ENCODE data around the gene OR8D2. TPM values are rescaled to one million over a fixed set of nuclear protein-coding genes. Genes with fewer than 3 reads are reported as not detected.

OR8D2 gene
- total RNA-seq, 1 donor: not detected

- H3K4me3 ChIP-seq (ENCODE audit: low read depth, low read length): no peak overlapping the region
- DNase-seq (ENCODE audit: low read depth): no peak
- TF ChIP-seq, protein P1, sequence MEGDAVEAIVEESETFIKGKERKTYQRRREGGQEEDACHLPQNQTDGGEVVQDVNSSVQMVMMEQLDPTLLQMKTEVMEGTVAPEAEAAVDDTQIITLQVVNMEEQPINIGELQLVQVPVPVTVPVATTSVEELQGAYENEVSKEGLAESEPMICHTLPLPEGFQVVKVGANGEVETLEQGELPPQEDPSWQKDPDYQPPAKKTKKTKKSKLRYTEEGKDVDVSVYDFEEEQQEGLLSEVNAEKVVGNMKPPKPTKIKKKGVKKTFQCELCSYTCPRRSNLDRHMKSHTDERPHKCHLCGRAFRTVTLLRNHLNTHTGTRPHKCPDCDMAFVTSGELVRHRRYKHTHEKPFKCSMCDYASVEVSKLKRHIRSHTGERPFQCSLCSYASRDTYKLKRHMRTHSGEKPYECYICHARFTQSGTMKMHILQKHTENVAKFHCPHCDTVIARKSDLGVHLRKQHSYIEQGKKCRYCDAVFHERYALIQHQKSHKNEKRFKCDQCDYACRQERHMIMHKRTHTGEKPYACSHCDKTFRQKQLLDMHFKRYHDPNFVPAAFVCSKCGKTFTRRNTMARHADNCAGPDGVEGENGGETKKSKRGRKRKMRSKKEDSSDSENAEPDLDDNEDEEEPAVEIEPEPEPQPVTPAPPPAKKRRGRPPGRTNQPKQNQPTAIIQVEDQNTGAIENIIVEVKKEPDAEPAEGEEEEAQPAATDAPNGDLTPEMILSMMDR (IDR thresholded peaks at IDR 0.05; ENCODE audit: insufficient read depth, low read depth, low read length): no peak
These were observed 11.9 kb upstream of the OR8D2 start for GRCh38 chr11:124331873-124332272.

DNA sequence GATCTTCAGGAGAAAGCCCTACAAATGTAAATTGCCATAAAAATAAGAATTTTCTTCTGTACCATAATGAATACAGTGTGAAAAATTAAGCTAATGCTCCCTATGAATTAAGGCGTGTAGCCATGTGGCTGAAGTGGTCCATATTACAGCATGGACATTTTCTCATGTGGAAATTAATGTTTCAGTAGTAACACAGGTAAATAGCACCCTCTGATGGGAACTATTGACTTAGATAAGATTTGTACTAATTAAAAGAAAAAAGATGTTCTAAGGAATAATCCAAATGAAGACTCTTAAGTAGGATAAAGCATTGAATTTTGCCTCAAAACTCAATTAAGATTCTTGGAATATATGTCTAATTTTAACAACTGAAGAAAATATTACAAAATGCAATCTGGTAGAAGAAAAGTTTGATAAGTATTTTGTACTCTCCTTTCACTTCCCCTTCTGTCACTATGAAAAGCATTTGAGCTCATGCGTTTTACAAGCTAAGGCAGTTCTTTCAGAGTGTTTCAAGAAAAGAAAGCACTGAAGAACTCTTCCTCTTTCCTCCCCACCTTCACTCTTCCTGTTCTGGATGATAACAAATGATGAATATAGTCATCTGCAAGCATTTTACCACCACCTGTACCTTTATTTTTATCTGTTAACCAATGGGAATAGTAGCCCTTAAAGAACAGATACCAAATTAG, 9.9 kb upstream of the OR8D2 start:
- H3K4me3 ChIP-seq (ENCODE audit: low read depth, low read length): no peak overlapping the region
- DNase-seq (ENCODE audit: low read depth): peak; percentile 21
- TF ChIP-seq, protein P1 (IDR thresholded peaks at IDR 0.05; ENCODE audit: insufficient read depth, low read depth, low read length): no peak

GRCh38 chr11:124327775-124328174, 7.8 kb upstream of the OR8D2 start:
- TF ChIP-seq, protein P1 (IDR thresholded peaks at IDR 0.05; ENCODE audit: insufficient read depth, low read depth, low read length): no peak
- no peak for DNase-seq (ENCODE audit: low read depth)
- no peak overlapping the region for H3K4me3 ChIP-seq (ENCODE audit: low read depth, low read length)

GRCh38 chr11:124322356-124322755, 2.4 kb upstream of the OR8D2 start:
- no peak for DNase-seq (ENCODE audit: low read depth)
- TF ChIP-seq, protein P1 (IDR thresholded peaks at IDR 0.05; ENCODE audit: insufficient read depth, low read depth, low read length): no peak
- H3K4me3 ChIP-seq (ENCODE audit: low read depth, low read length): no peak overlapping the region

DNA sequence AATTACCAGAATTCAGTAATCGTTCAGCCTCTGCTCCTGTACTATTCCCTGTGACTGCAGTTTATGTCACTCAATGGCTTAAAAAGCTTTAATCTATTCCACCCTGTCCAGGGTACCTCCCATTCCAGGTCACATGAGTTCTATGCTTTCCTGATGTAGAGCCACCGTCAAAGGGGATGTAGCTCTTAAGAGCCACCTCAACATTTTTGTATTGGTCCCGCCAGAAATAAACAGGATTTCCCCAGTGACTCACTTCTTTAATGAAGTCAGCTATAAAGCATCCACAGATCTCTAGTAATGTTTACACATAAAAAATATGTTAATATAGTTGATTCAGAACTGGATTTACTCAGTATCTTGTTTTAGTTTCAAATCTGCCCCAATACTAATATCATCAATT, 4.9 kb downstream of the OR8D2 start:
- DNase-seq (ENCODE audit: low read depth): peak; percentile 63
- TF ChIP-seq, protein P1 (IDR thresholded peaks at IDR 0.05; ENCODE audit: insufficient read depth, low read depth, low read length): no peak
- no peak overlapping the region for H3K4me3 ChIP-seq (ENCODE audit: low read depth, low read length)

DNA sequence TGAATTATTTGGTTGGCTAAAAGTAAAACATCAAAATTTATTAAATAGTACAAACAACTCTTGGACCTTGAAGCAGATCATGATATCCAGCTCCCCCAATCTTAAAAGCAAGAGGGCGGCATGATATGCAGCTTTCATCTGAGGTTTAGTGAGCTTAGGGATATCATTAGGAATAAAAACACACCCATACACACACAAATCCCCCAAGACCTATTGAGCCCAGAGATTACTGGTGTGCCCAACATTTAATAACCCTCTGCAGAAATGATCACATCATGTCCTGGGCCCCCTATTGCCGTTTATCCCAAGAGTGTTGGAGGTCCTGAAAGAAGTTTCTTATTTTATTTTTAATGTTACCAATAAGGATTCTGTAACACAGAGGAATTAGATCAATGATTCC, 6.1 kb downstream of the OR8D2 start, which contains the start of gene OR8D1:
Gene OR8D1, minus strand, starts transcription at position 101 of the 400 bp plus-strand sequence. CDS start 3,183 bp downstream, outside the sequence.
- DNase-seq (ENCODE audit: low read depth): no peak
- TF ChIP-seq, protein P1 (IDR thresholded peaks at IDR 0.05; ENCODE audit: insufficient read depth, low read depth, low read length): no peak
- H3K4me3 ChIP-seq (ENCODE audit: low read depth, low read length): no peak within 1 kb of the TSS

GRCh38 chr11:124313131-124313530, 6.9 kb downstream of the OR8D2 start:
- H3K4me3 ChIP-seq (ENCODE audit: low read depth, low read length): no peak overlapping the region
- TF ChIP-seq, protein P1 (IDR thresholded peaks at IDR 0.05; ENCODE audit: insufficient read depth, low read depth, low read length): no peak
- no peak for DNase-seq (ENCODE audit: low read depth)

Measured in fibroblast of villous mesenchyme (primary cell).